ENCODE results near the gene DNM3. TPM values are rescaled to one million over a fixed set of nuclear protein-coding genes. Genes with fewer than 3 reads are reported as not detected.

The DNM3 gene
- total RNA-seq, 1 experiment from 2014 or later: 2.7 TPM

- H3K79me2 ChIP-seq (ENCODE audit: insufficient read depth, low read length): no peaks in the 10 kb centered on the region
- no peak overlapping the region for H2BK12ac ChIP-seq (ENCODE audit: insufficient read length, low read depth, low read length)
- peaks cover 4% of the 10 kb centered on the region; the same call in 1 of the 2 replicates for H3K4me1 ChIP-seq (ENCODE audit: insufficient read depth, low read length)
- no peaks in the 10 kb centered on the region for H3K9me3 Mint-ChIP-seq
- no peak overlapping the region for H4K8ac ChIP-seq (replicated peaks; ENCODE audit: insufficient read length, low read depth, low read length)
- no CpG with 5 or more reads among the region's 7 CpGs for WGBS (ENCODE audit: extremely low coverage, insufficient read length, low lambda C conversion rate)
- H4K5ac ChIP-seq (ENCODE audit: insufficient read length, low read depth, low read length): no peak overlapping the region
- H3K27ac Mint-ChIP-seq: no peak overlapping the region; a peak in 2 of 7 replicates
- H3K9ac ChIP-seq (ENCODE audit: extremely low read depth, insufficient read length, low read length): no peak overlapping the region
- no peak overlapping the region for H2BK15ac ChIP-seq (ENCODE audit: low read depth, low read length)
- H4K91ac ChIP-seq (ENCODE audit: insufficient read length, low read depth, low read length): no peak overlapping the region
- H3K9me3 ChIP-seq (ENCODE audit: control insufficient read depth, low read depth, low read length): no peaks in the 10 kb centered on the region
- DNase-seq: no peak
- H3K4me2 ChIP-seq (ENCODE audit: insufficient read depth, insufficient read length, low read length): no peak overlapping the region
- no peaks in the 10 kb centered on the region for H3K27me3 Mint-ChIP-seq (ENCODE audit: low read depth)
- no peak for TF ChIP-seq CTCF (conservative IDR thresholded peaks at IDR 0.05)
- H2BK5ac ChIP-seq (ENCODE audit: insufficient read length, low read length): no peak overlapping the region
- peaks cover 8 to 14% of the 10 kb centered on the region in 2 experiments for H3K4me1 Mint-ChIP-seq
- no peak overlapping the region for H3K56ac ChIP-seq (ENCODE audit: insufficient read length, low read depth, low read length)
- H2AFZ ChIP-seq (ENCODE audit: low read length): no peak overlapping the region
- H2BK120ac ChIP-seq (ENCODE audit: low read depth, low read length, poor library complexity, severe bottlenecking): no peak overlapping the region
- H3K79me1 ChIP-seq (ENCODE audit: insufficient read depth, low read depth, low read length, poor library complexity, severe bottlenecking): no peaks in the 10 kb centered on the region
- H3K18ac ChIP-seq (ENCODE audit: insufficient read length, low read depth, low read length): no peak overlapping the region
- no peaks in the 10 kb centered on the region for H3K27me3 ChIP-seq (ENCODE audit: insufficient read depth, low read length)
- H2BK20ac ChIP-seq (ENCODE audit: low read depth, low read length, poor library complexity, severe bottlenecking): no peak overlapping the region
- H3K14ac ChIP-seq (ENCODE audit: insufficient read depth, low read length): no peak overlapping the region
- no peak overlapping the region for H3K4ac ChIP-seq (ENCODE audit: low read depth, low read length)
- no peak overlapping the region for H3T11ph ChIP-seq (ENCODE audit: low read length)
- H3K23me2 ChIP-seq (ENCODE audit: insufficient read length, low read depth, low read length, poor library complexity, severe bottlenecking): no peaks in the 10 kb centered on the region
- H3K36me3 Mint-ChIP-seq (ENCODE audit: insufficient read depth in 1 of 3, low read depth in 3 of 3): no peaks in the 10 kb centered on the region
- H4K20me1 ChIP-seq (ENCODE audit: control insufficient read depth, insufficient read depth, insufficient read length): no peaks in the 10 kb centered on the region
- no peak overlapping the region for H3K23ac ChIP-seq (ENCODE audit: insufficient read length, low read depth, low read length)
- no peak overlapping the region for H2AK5ac ChIP-seq (ENCODE audit: insufficient read length, low read length)
- no peak overlapping the region for H3K27ac ChIP-seq (ENCODE audit: insufficient read length, low read depth, low read length)
- no peak overlapping the region for H3K4me3 Mint-ChIP-seq
These were observed 143.0 kb downstream of the DNM3 start for GRCh38 chr1:171984262-171984661.
